22Rv1 (cell line): ENCODE results near the gene TGFBI.

ENCODE experiments used
- CTCF ChIP-seq: fragments of 450-650 bp; IDR thresholded peaks from 2 replicates; pipeline ENCODE4 v1.5.1; 2017; ENCODE audit warnings: mild to moderate bottlenecking
- ZFX ChIP-seq: fragments of 450-650 bp; IDR thresholded peaks from 2 replicates; pipeline ENCODE4 v1.6.1; 2017; ENCODE audit warnings: antibody characterized with exemption, borderline replicate concordance

DNA sequence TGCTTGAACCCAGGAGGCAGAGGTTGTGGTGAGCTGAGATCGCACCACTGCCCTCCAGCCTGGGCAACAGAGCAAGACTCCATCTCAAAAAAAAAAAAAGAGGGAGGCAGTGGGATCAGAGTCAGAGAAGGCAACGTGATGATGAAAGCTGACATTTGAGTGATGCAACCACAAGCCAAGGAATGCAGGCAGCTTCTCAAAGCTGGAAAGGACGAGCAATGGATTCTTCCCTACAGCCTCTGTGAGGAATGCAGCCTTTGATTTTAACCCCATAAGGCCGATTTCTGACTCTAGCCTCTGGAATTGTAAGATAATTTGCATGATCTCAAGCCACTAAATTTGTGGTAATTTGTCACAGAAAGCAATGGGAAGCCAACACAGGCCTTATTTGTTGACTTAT, 9.8 kb downstream of the TGFBI start:
- TF ChIP-seq CTCF: no peak
- no peak for TF ChIP-seq ZFX
